Right lobe of liver (tissue), 6 donors: ENCODE data around the gene NNT. TPM values are rescaled to one million over a fixed set of nuclear protein-coding genes. Genes with fewer than 3 reads are reported as not detected.
"Not testable (repeated sequence)": the region's sequence is repeated elsewhere in the genome, so short reads cannot be mapped to it uniquely, and the experiment has no call there.

Source experiments
- ATAC-seq, 4 donors: fragments of 200-7000 bp; cut with Tn5 transposase; one replicate each; pipeline ENCODE4 v1.9.1; 2020; ENCODE audit warnings: mild to moderate bottlenecking in 4 of 4, moderate library complexity in 4 of 4
- DNase-seq, 3 donors: peaks; one replicate each; pipeline ENCODE4 v3.0.0-alpha.2; 2020
- H3K27ac ChIP-seq, 3 donors: fragments of 200-600 bp; one replicate each; pipeline ENCODE4 v1.8.0; 2022
- H3K27me3 ChIP-seq, 2 donors: fragments of 200-600 bp; one replicate each; pipeline ENCODE4 v1.8.0; 2022
- H3K36me3 ChIP-seq, 4 donors: fragments of 200-600 bp; sonication (generic) in 1 of 4; one replicate each; pipeline versions ENCODE4 v1.5.1 to v1.8.0; 2017 to 2022; ENCODE audit warnings: control low read depth in 1 of 4
- H3K4me1 ChIP-seq, 4 donors: fragments of 200-600 bp; sonication (generic) in 1 of 4; one replicate each; pipeline versions ENCODE4 v1.5.1 to v1.8.0; 2017 to 2022; ENCODE audit warnings: control low read depth in 1 of 4
- H3K4me3 ChIP-seq, 3 donors: fragments of 200-600 bp; one replicate each; pipeline ENCODE4 v1.8.0; 2022
- H3K9me3 ChIP-seq, 4 donors: fragments of 200-600 bp; sonication (generic) in 1 of 4; one replicate each; pipeline versions ENCODE4 v1.5.1 to v1.8.0; 2017 to 2022; ENCODE audit warnings: control low read depth in 1 of 4
- CTCF ChIP-seq, 4 donors: fragments of 200-600 bp in 3 of 4; fragments of 450-650 bp in 1 of 4; IDR thresholded peaks; one replicate each; pipeline versions ENCODE4 v1.5.1 to v1.8.0; 2016 to 2022; ENCODE audit warnings: antibody characterized with exemption in 4 of 4, mild to moderate bottlenecking in 2 of 4
- POLR2A ChIP-seq: fragments of 450-650 bp; IDR thresholded peaks from one replicate; pipeline ENCODE4 v1.6.1; 2017; ENCODE audit warnings: antibody characterized with exemption, mild to moderate bottlenecking
- WGBS: methylation state at CpG from one replicate; pipeline ENCODE4 v1.1.6; 2018; ENCODE audit warnings: low coverage, low lambda C conversion rate; ENCODE audit not compliant: insufficient coverage; ENCODE audit errors: missing lambda C conversion rate; 5-methylcytosine and 5-hydroxymethylcytosine counted together
- intact Hi-C, 2 donors: fragments of 100-400 bp; cut with DNase I; formaldehyde crosslinking; loops; one replicate each; pipeline versions ENCODE4 v1.11.2 to v1.14.1; 2022
- total RNA-seq, 6 experiments: library from RNA; depleted of rRNA in 2 of 6; stranded (reverse); fragments of >200 nt in 2 of 6; fragmentation: NEBNext Ultra II Directional in 3 of 6; extraction: Animal tissue kit (Norgen Biotek cat#: 25700) in 3 of 6; gene quantifications; one replicate each; pipeline versions ENCODE4 v1.1.0 to v1.2.4, GENCODE V29; 2016 to 2023
- donor health status: DM: no; HTN: yes; CAD: no.
- donor health status: DM: no; HTN: no; CAD: no.
- donor health status: DM: no; HTN: no; CAD: no.
- donor health status: DM: no; HTN: yes; CAD: no.
- donor health status: DM: no; HTN: yes; CAD: no.

Gene NNT
- total RNA-seq, 6 experiments from 2014 or later = 81.3 to 250 (median 188) TPM

GRCh38 chr5:43728581-43728980 lies 125.6 kb downstream of the NNT start:
- intact Hi-C loops = no loop called here
- no peak overlapping the region for H3K27ac ChIP-seq
- TF ChIP-seq POLR2A (no peak), CTCF (IDR thresholded peaks at IDR 0.05) (no peak)
- no peaks in the 10 kb centered on the region for H3K9me3 ChIP-seq
- no peak for DNase-seq
- H3K4me1 ChIP-seq = no peaks in the 10 kb centered on the region
- H3K27me3 ChIP-seq = no peaks in the 10 kb centered on the region
- no peaks in the 10 kb centered on the region for H3K36me3 ChIP-seq
- no peak for ATAC-seq
- H3K4me3 ChIP-seq = no peak overlapping the region
- 36% methylated on average over 3 of the region's 3 CpGs for WGBS

GRCh38 chr5:43729846-43730478 lies 127.0 kb downstream of the NNT start:
- no peak overlapping the region for H3K4me3 ChIP-seq
- no peak overlapping the region for H3K27ac ChIP-seq
- intact Hi-C loops = loop anchor here in 1 of 2 donors (10.0 kb wide), 1 partner anchor 595 kb away; no protein-coding TSS in a partner anchor
- H3K9me3 ChIP-seq = no peaks in the 10 kb centered on the region
- TF ChIP-seq POLR2A (no peak), CTCF (IDR thresholded peaks at IDR 0.05) (peak; percentile 58 to 66 (median 64))
- H3K36me3 ChIP-seq = no peaks in the 10 kb centered on the region
- DNase-seq = no peak
- H3K4me1 ChIP-seq = no peaks in the 10 kb centered on the region
- no peaks in the 10 kb centered on the region for H3K27me3 ChIP-seq
- peak in 3 of 4 donors; percentile 49 to 65 (median 56) for ATAC-seq
- WGBS = 39% methylated on average over 2 of the region's 2 CpGs

GRCh38 chr5:43730832-43731342 lies 127.9 kb downstream of the NNT start:
- no peak for ATAC-seq
- DNase-seq = no peak
- no peak overlapping the region for H3K4me3 ChIP-seq
- 48% methylated on average over 2 of the region's 2 CpGs for WGBS
- no peak for TF ChIP-seq CTCF (IDR thresholded peaks at IDR 0.05)
- no peak for TF ChIP-seq POLR2A
- no peaks in the 10 kb centered on the region for H3K27me3 ChIP-seq
- H3K4me1 ChIP-seq = no peaks in the 10 kb centered on the region
- intact Hi-C loops = loop anchor here in 1 of 2 donors (10.0 kb wide), 1 partner anchor 594 kb away; no protein-coding TSS in a partner anchor
- no peak overlapping the region for H3K27ac ChIP-seq
- H3K36me3 ChIP-seq = no peaks in the 10 kb centered on the region
- no peaks in the 10 kb centered on the region for H3K9me3 ChIP-seq

GRCh38 chr5:43731573-43731972 lies 128.6 kb downstream of the NNT start:
- ATAC-seq = no peak
- WGBS = 93% methylated on average over 1 of the region's 1 CpG

GRCh38 chr5:43745923-43746548 lies 143.1 kb downstream of the NNT start:
- H3K9me3 ChIP-seq, H3K27ac ChIP-seq, ATAC-seq, H3K4me3 ChIP-seq, H3K27me3 ChIP-seq, intact Hi-C loops, H3K4me1 ChIP-seq, H3K36me3 ChIP-seq: not testable (repeated sequence)
- 80% methylated on average over 1 of the region's 32 CpGs for WGBS
- DNase-seq = peak in 1 of 3 donors; percentile 44

More at GRCh38 chr5:43731573-43731972, 128.6 kb downstream of the NNT start:
- intact Hi-C loops = loop anchor here in 1 of 2 donors (10.0 kb wide), 1 partner anchor 593 kb away; no protein-coding TSS in a partner anchor
- no peak for DNase-seq
- Histone ChIP-seq H3K36me3 (no peaks in the 10 kb centered on the region), H3K4me1 (no peaks in the 10 kb centered on the region), H3K4me3 (no peak overlapping the region), H3K9me3 (no peaks in the 10 kb centered on the region), H3K27me3 (no peaks in the 10 kb centered on the region), H3K27ac (no peak overlapping the region)
- TF ChIP-seq POLR2A (no peak), CTCF (IDR thresholded peaks at IDR 0.05) (no peak)
